Fibroblast of peridontal ligament (primary cell): ENCODE measurements around the gene RRN3.
A peak's percentile ranks its signal among the peaks of the same experiment; 100 is the strongest.
"Not testable (repeated sequence)": the region's sequence is repeated elsewhere in the genome, so short reads cannot be mapped to it uniquely, and the experiment has no call there.

Experiments
- DNase-seq: peaks from one replicate; pipeline ENCODE4 v3.0.0-alpha.2; 2010; ENCODE audit errors: extremely low read depth

RRN3 gene

DNA sequence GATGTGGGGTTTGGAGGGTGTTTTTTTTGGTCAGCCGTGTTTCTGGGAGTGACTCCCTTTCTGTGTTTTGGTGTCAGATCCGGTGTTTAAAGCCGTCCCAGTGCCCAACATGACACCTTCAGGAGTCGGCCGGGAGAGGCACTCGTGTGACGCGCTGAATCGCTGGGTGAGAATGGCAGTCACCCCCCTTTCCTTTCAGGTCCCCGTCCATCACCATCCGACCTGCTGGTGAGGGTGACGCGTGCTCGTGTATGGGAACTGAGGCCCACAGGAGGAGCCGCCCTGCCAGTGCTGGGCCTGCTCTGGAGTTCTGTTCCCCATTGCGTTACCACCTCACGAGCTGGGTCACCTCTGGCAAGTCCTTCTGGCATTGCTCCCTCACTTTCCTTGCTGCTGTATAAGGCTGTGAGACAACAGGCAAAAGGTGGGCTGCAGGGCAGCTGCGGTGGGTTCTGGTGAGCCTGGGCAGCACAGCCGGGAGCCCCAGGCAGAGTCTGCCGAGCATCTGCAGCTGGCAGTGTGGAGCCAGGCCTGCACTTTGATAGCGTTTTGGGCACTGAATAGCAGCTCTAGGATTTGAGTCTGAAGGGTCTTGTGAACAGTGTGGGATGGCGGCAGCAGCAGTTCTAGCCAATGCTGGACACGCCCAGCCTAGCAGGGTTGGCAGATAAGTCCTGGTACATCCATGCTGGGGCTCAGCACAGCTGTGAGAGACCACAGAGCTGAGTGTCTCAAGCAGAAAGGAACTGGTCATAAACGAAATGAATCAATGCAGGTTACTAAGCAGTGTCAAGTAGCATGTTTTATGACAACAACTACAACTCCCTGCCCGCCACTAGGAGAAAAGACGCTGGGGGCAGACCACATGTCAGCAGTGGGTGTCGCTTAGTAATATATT lies 65.0 kb downstream of the RRN3 start:
- not testable (repeated sequence) for DNase-seq

DNA sequence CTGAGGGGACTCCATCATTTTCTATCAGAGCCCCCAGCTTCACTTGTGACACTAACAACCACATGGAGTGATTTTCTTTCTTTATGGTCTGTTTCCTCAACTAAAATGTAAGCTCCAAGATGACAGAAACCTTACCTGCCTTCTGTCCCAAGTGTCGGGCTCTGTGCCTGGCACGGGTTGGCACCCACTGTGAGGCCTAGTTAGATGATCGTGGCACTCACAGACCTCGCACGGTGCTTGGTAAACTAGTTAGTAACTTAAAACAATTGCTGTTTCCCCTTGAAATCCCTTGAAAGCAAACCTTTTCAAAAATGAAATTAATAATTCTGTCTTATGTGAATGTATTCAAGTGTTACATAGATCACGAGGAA lies 65.7 kb downstream of the RRN3 start:
- DNase-seq = not testable (repeated sequence)

DNA sequence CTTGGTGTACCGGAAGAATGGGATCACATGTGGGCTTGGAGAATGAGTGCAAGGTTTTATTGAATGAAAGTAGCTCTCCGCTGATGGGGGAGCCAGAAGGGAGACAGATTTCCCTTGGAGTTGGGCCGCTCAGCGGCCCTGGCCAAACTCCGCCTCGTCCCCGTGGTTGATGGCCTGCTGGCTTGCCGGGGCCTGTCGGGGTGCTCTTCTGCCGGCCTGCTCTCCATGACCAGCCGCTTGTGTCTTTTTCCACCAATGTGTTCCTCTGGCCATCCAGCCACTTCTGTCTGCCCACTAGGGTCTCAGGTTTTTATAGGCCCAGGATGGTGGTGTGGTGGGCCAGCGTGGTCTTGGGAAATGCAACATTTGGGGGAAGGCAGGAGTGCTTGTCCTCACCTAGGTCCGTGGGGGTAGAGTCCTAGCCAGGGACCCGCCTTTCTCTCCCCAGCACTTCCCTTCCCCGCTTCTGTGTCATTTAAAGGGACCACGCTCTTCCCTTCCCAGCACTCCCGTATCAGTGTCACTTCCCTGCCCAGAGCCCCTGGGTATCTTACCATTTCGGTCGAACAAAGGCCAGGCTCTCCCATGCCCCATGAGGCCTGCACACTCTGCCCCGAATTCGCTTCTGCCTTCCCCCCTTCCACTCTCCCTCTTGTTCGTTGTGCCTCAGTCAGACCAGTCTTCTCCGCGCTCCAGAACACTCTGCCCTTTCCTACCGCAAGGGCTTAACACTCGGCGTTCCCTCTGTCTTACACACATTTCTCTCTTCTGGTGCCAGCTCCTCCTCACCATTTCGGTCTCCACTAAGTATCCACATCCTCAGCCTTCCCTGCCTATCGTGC lies 66.3 kb downstream of the RRN3 start:
- DNase-seq = not testable (repeated sequence)

DNA sequence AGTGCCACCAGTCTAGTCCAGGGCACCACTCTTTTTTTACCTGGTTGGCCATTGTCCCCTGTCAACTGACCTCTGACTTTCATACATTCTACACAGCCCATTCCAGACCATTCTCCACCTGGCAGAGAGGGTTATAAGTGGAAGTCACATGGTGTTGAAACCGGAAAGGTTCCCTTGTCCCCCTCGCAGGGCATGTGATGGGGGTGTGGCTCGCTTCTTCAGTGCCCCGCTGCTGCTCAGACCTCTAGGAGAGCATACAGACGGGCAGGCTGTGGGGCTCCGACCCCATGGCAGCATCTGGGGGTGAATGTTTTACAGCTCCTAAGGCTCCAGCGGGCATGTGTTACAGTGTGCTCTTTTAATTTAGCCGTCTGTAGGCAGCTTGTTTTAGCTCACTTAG lies 67.0 kb downstream of the RRN3 start:
- DNase-seq = not testable (repeated sequence)

DNA sequence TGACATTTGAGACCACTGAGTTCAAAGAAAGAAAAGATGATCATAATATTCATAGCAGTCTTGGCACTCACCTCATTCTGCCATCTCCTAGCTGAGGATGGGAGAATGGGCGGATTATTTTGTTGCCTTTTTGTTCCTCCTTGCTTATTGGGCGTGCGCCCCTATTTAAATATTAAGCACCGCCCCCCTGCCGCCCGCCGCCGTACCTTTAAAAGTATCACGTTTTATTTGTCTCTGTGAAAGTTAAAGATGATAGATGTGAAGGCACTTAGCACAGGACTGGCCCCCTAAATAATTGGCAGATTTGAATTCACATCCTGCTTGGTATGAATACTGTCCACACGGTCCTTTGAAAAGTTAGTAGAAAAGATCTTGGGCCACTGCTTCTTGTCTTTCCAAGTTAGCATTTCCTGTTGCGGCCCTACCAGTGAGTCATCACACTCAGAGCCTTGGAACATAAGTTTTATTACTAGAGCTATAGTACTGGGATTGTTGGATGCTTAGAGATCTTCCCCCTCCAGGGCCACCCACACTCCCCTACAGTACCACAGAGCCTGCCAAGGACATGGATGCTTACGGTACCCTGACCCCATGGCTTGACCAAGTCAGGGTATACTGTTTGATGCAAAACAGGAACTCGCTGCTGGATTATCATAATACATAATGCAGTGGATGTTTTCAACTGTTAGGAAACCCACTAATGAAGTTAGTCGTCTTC lies 68.7 kb downstream of the RRN3 start:
- DNase-seq = peak; percentile 35

DNA sequence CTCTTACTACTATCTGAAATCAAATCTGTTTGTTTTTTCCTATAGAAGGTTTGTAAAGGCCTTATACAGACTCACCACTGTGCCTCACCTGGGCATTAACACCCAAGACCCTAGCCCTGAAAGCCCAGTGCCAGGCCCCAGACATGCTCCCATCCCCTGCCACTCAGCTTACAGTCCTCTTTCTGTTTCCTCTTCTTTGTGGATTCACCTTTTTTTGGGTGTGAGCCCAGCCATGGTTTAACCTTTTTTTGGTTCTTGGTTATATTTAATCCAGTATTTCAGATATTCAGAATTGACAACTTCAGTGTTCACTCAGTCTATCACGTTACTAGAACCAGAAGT lies 69.2 kb downstream of the RRN3 start:
- not testable (repeated sequence) for DNase-seq

DNA sequence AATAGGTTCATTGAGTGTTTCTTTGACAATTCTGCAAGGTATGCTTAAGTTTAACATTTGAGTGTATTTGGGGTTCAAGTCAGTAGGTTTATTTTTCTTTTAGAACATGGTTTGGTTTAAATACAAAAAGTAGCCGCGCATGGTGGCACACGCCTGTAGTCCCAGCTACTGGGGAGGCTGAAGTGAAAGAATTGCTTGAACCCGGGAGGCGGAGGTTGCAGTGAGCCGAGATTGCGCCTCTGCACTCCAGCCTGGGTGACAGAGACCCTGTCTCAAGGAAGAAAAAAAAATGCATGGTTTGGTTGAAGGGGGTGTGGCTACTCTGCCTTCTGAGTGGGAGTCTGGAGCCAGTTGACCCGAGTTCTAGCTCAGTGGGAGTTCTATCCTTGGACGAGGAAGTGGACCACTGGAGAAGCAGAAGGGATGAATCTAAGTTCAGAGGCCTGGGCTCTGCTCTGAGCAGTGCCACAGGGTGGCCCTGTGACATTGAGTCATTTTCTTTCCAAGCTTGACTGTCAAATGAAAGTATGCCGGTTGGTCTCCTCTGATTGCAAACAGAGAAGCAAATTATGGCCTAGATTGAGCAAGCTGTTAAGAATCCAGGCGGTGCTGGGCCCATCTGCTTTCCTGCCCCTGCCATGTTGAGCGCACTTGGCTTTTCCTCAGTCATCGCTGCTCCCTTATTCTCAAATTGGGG lies 70.5 kb downstream of the RRN3 start:
- DNase-seq = not testable (repeated sequence)

DNA sequence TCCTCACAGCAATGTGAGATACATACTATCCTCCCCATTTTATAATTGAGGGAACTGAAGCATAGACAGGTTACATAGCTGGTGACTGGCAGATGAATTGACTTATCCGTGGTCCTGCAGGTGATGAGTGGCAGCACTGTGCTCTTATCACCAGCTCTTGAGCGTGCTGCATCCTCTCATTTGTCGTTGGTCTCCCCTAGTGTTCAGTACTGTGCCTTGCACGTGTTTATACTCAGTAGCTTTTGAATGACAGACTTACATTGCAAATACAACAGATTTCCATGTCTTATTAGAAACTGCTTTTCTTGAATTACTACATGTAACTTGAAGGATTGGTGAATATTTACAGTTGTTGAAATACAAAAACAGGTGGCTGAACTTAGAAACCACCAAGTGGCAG lies 71.9 kb downstream of the RRN3 start:
- peak; percentile 21 for DNase-seq

DNA sequence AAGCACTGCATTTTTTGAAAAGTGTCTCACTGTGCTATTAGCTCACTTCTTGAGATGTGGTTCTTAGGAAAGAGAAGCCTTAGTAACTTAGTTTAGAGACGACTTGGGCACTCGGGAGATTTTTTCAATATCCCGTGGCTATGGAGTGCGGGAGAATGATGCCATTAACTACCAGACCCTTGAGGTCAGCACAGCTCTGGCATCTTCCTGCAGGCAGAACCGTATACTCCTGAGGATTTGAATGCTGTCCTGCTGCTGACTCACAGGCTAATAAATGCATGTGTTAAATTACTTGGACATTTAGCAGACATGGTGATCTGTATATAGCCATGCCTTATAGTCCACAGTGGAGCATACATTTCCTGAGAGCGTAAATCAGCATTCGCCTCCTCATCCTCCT lies 72.6 kb downstream of the RRN3 start:
- DNase-seq = peak; percentile 54

DNA sequence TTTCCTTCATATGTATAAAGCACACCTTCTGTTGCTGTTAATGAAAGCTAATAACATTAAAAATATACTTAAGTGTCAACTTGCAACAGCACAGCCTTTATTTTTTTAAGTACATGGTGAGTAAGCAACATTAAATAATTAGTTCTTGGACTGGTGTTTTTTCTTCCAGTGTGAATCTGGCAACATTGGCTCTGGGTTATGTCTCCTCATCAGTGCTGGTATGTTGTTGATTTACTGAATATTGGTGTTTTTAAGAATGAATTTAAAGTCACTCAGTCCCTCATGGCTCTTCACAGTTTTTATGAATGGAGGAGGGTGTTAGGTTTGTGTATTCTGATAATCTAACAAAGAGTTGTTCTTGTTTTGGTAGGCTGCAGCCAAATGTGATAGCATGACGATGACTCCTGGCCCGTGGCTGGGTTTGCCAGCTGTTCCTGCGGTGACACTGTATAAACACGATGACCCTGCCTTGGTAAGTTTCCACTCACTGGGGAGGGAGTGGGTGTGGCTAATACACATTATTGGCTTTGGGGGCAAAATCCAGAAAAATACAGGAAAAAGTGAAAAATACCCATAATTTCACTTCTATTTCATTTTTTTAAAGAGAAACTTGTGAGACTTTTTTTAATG lies 77.0 kb downstream of the RRN3 start:
- DNase-seq = peak; percentile 55

DNA sequence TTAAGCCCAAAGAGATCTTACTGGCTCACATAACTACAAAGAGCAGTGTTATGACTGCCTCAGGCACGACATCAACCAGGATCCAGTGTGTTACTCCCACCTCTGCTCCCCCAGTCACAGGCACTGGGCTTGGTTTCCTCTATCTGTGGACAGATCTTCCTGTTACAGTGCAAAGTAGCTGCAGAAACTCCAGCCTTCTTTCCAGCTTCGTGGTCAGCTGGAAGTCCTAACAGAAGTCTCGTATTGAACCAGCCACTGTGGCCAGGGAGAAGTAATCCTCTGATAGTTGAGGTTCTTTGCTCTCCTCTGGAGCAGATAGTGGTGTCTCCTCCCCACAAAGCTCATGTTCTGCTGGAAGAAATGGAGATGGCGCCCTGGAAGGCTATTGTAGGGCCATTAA lies 77.7 kb downstream of the RRN3 start:
- DNase-seq = not testable (repeated sequence)

DNA sequence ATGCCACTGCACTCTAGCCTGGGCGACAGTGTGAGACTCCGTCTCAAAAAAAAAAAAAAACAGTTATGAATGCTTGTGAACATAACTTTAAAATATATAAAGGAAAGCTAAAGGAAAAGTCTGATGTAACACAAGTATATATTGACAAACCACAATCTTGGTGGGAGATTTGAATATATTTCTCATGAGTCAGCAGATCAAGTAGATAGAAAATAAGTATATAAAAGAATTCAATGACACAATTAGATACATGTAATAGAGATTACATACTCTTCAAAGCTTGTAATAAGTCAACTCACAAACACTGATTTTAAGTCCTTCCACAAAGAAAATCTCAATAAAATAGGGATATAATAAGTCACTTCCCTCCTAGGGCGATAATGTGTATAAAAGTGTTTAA lies 78.4 kb downstream of the RRN3 start:
- not testable (repeated sequence) for DNase-seq

DNA sequence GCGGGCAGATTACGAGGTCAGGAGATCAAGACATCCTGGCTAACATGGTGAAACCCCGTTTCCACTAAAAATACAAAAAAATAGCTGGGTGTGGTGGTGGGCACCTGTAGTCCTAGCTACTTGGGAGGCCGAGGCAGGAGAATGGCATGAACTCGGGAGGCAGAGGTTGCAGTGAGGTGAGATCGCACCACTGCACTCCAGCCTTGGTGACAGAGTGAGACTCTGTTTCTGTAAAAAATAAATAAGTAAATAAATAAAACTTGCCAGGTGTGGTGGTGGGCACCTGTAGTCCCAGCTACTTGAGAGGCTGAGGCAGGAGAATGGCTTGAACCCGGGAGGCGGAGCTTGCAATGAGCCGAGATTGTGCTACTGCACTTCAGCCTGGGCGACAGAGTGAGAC lies 81.1 kb downstream of the RRN3 start:
- not testable (repeated sequence) for DNase-seq
